ENCODE measurements around the gene HERC5. TPM values are rescaled to one million over a fixed set of nuclear protein-coding genes. Genes with fewer than 3 reads are reported as not detected.
A peak's percentile ranks its signal among the peaks of the same experiment; 100 is the strongest.
"Not testable (repeated sequence)": the region's sequence is repeated elsewhere in the genome, so short reads cannot be mapped to it uniquely, and the experiment has no call there.

Gene HERC5
- total RNA-seq, 1 donor from 2014 or later, result 7.0 TPM

GRCh38 chr4:88429401-88429800, 27.5 kb upstream of the HERC5 start:
- H3K27me3 Mint-ChIP-seq (ENCODE audit: low read depth), result no peaks in the 10 kb centered on the region
- DNase-seq (ENCODE audit: low spot score in 2 of 2, unreplicated experiment in 2 of 2), result no peak
- H3K9me3 Mint-ChIP-seq, result no peaks in the 10 kb centered on the region
- H3K36me3 Mint-ChIP-seq, result peaks cover 31% of the 10 kb centered on the region
- no peak overlapping the region for H3K27ac Mint-ChIP-seq
- H3K4me1 Mint-ChIP-seq, result no peaks in the 10 kb centered on the region
- TF ChIP-seq CTCF (IDR thresholded peaks at IDR 0.05; ENCODE audit: unreplicated experiment), result no peak
- no peak overlapping the region for H3K4me3 Mint-ChIP-seq

GRCh38 chr4:88435987-88436693, 20.8 kb upstream of the HERC5 start:
- Mint-ChIP-seq H3K4me1 (peaks cover 19% of the 10 kb centered on the region), H3K4me3 (no peak overlapping the region), H3K27ac (no peak overlapping the region), H3K9me3 (no peaks in the 10 kb centered on the region), H3K36me3 (peaks cover 27% of the 10 kb centered on the region), H3K27me3 (ENCODE audit: low read depth) (no peaks in the 10 kb centered on the region)
- TF ChIP-seq CTCF (IDR thresholded peaks at IDR 0.05; ENCODE audit: unreplicated experiment), result no peak
- no peak for DNase-seq (ENCODE audit: low spot score in 2 of 2, unreplicated experiment in 2 of 2)

GRCh38 chr4:88437873-88438272, 19.0 kb upstream of the HERC5 start:
- H3K9me3 Mint-ChIP-seq; DNase-seq (ENCODE audit: low spot score in 2 of 2, unreplicated experiment in 2 of 2); H3K4me3 Mint-ChIP-seq; H3K27ac Mint-ChIP-seq; H3K27me3 Mint-ChIP-seq (ENCODE audit: low read depth): not testable (repeated sequence)
- peaks cover 19% of the 10 kb centered on the region for H3K4me1 Mint-ChIP-seq
- H3K36me3 Mint-ChIP-seq, result peaks cover 40% of the 10 kb centered on the region

- no peak for TF ChIP-seq CTCF (IDR thresholded peaks at IDR 0.05; ENCODE audit: unreplicated experiment)
- DNase-seq (ENCODE audit: low spot score in 2 of 2, unreplicated experiment in 2 of 2), result no peak
- Mint-ChIP-seq H3K4me3 (no peak overlapping the region), H3K36me3 (peaks cover 38% of the 10 kb centered on the region), H3K9me3 (peaks cover 13% of the 10 kb centered on the region), H3K4me1 (peaks cover 19% of the 10 kb centered on the region), H3K27ac (peak overlapping the region; percentile 93), H3K27me3 (ENCODE audit: low read depth) (no peaks in the 10 kb centered on the region)
These were observed 17.7 kb upstream of the HERC5 start for GRCh38 chr4:88439161-88439760.

- no peak for TF ChIP-seq CTCF (IDR thresholded peaks at IDR 0.05; ENCODE audit: unreplicated experiment)
- peaks cover 13% of the 10 kb centered on the region for H3K9me3 Mint-ChIP-seq
- peaks cover 32% of the 10 kb centered on the region for H3K36me3 Mint-ChIP-seq
- no peak overlapping the region for H3K4me3 Mint-ChIP-seq
- H3K27me3 Mint-ChIP-seq (ENCODE audit: low read depth), result no peaks in the 10 kb centered on the region
- DNase-seq (ENCODE audit: low spot score in 2 of 2, unreplicated experiment in 2 of 2), result no peak
- H3K27ac Mint-ChIP-seq, result peak overlapping the region; percentile 77
- H3K4me1 Mint-ChIP-seq, result peaks cover 19% of the 10 kb centered on the region
These were observed 16.8 kb upstream of the HERC5 start for GRCh38 chr4:88440146-88440545.

- no peaks in the 10 kb centered on the region for H3K27me3 Mint-ChIP-seq (ENCODE audit: low read depth)
- H3K9me3 Mint-ChIP-seq, result peaks cover 13% of the 10 kb centered on the region
- no peak for DNase-seq (ENCODE audit: low spot score in 2 of 2, unreplicated experiment in 2 of 2)
- peaks cover 27% of the 10 kb centered on the region for H3K36me3 Mint-ChIP-seq
- peaks cover 19% of the 10 kb centered on the region for H3K4me1 Mint-ChIP-seq
- no peak overlapping the region for H3K27ac Mint-ChIP-seq
- H3K4me3 Mint-ChIP-seq, result no peak overlapping the region
- TF ChIP-seq CTCF (IDR thresholded peaks at IDR 0.05; ENCODE audit: unreplicated experiment), result no peak
These were observed 15.2 kb upstream of the HERC5 start for GRCh38 chr4:88441696-88442095.
